ENCODE measurements around the gene CPZ. TPM values are rescaled to one million over a fixed set of nuclear protein-coding genes. Genes with fewer than 3 reads are reported as not detected.

CPZ gene
- total RNA-seq, 1 donor from 2014 or later, result 0.27 TPM

DNA sequence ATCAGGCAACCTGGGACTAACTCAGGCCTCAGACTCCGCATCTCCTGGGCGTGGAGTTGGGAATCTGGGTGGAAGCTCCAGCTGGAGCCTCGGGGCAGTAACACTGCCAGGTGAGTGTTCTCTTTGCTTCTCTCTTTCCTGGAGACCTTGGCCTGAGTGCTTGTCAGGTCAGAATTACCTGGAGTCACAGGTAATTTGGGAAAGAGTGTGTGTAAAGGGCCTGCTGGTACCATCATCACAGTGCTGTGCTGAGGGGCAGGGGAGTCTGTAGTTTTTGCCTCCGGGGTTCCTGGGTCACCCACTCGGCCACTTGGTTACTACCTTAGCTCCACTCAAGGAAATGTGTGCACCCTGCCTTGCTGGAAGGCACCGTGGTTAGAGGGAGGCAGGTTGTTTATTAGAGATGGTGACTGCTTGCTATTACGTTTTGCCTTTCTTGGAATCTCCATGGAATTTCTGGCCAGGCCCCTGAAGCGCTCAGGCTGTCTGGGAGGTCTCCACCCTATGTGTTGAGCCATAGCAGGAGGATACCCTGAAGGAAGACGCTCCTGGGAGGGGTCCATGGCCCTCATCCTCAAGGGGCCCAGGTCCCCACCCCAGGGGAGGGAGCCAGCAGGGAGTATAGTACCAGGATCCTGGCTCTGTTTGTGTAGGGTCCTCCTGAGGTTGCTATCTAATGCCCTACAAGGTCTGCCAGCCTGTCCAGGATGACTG is 9.5 kb upstream of the CPZ start:
- Histone ChIP-seq H3K9me3 (replicated peaks) (no peaks in the 10 kb centered on the region), H3K27me3 (ENCODE audit: low read depth) (peaks cover 100% of the 10 kb centered on the region), H3K36me3 (no peaks in the 10 kb centered on the region), H3K27ac (replicated peaks) (no peak overlapping the region), H3K4me1 (no peaks in the 10 kb centered on the region), H3K4me3 (no peak overlapping the region)
- TF ChIP-seq CTCF (IDR thresholded peaks at IDR 0.05; ENCODE audit: borderline replicate concordance), result no peak
- intact Hi-C loops (cut with micrococcal nuclease), result no loop called here
- no peak for DNase-seq

DNA sequence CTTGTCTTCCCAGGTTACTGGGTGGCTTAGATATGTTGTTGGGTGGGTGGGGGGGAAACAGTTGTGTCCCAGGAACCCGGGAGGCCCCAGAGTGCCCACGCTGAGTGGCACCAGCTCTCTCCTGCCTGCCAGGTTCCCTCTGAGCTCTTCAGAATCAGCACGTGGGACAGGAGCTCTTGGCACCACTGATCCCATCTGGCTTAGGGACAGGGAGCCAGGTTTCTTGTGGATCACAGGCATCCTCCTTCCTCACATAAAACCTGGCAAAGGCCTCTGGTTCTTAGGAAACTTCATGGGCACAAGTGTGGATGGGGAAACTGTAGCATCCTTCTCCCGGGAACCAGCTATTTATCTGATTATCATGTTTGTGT is 8.9 kb upstream of the CPZ start:
- H3K4me1 ChIP-seq, result no peaks in the 10 kb centered on the region
- intact Hi-C loops (cut with micrococcal nuclease), result no loop called here
- TF ChIP-seq CTCF (IDR thresholded peaks at IDR 0.05; ENCODE audit: borderline replicate concordance), result no peak
- DNase-seq, result no peak
- H3K27ac ChIP-seq (replicated peaks), result no peak overlapping the region
- no peak overlapping the region for H3K4me3 ChIP-seq
- no peaks in the 10 kb centered on the region for H3K36me3 ChIP-seq
- no peaks in the 10 kb centered on the region for H3K9me3 ChIP-seq (replicated peaks)
- peaks cover 100% of the 10 kb centered on the region for H3K27me3 ChIP-seq (ENCODE audit: low read depth)

DNA sequence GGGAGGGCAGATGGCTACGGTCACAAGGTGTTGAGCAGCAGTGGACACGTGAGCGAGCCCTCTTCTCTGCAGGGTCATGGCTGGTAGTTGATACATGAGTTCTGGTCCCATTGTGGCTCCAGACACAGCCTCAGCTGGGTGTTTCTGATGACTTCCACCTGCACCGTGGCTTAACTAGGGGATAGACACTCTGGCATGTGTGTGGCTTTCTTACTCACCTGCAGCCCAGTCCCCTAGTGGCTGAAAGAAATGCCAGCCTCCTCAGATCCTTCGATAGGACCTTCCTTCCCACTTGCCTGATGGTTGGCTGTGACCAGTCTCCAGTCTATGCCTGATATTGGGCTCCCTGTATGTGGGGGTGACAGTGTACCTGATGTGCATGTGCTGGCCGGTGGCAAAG is 7.4 kb upstream of the CPZ start:
- Histone ChIP-seq H3K4me3 (no peak overlapping the region), H3K4me1 (no peaks in the 10 kb centered on the region), H3K9me3 (replicated peaks) (no peaks in the 10 kb centered on the region), H3K27ac (replicated peaks) (no peak overlapping the region), H3K27me3 (ENCODE audit: low read depth) (peaks cover 100% of the 10 kb centered on the region), H3K36me3 (no peaks in the 10 kb centered on the region)
- no peak for TF ChIP-seq CTCF (IDR thresholded peaks at IDR 0.05; ENCODE audit: borderline replicate concordance)
- intact Hi-C loops (cut with micrococcal nuclease), result no loop called here
- no peak for DNase-seq

DNA sequence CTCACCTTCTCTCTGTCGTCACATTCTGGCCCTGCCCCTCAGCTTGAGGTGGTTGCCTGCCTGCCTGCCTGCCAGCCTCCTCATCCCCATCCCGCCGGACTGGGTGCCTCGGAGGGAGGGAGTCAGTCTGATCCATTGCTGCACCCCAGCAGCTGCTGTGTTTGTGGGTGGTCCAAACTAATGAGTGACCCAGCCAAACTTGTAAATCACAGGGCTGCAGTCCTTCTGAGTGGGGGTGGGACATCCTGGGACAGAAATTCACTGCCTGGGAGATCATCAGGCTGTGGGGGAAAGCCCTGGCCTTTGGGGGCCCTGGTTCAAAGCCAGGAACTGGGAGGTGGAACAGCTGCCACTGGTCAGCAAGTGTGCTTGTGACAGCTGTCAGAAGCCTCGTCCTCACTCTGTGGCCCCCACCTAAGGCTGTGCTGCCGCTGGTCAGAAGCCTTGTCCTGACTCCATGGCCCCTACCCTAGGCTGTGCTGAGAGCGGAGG is 6.8 kb upstream of the CPZ start:
- DNase-seq, result no peak
- peaks cover 100% of the 10 kb centered on the region for H3K27me3 ChIP-seq (ENCODE audit: low read depth)
- TF ChIP-seq CTCF (IDR thresholded peaks at IDR 0.05; ENCODE audit: borderline replicate concordance), result no peak
- intact Hi-C loops (cut with micrococcal nuclease), result no loop called here
- H3K4me3 ChIP-seq, result no peak overlapping the region
- no peaks in the 10 kb centered on the region for H3K36me3 ChIP-seq
- H3K9me3 ChIP-seq (replicated peaks), result no peaks in the 10 kb centered on the region
- no peaks in the 10 kb centered on the region for H3K4me1 ChIP-seq
- no peak overlapping the region for H3K27ac ChIP-seq (replicated peaks)

DNA sequence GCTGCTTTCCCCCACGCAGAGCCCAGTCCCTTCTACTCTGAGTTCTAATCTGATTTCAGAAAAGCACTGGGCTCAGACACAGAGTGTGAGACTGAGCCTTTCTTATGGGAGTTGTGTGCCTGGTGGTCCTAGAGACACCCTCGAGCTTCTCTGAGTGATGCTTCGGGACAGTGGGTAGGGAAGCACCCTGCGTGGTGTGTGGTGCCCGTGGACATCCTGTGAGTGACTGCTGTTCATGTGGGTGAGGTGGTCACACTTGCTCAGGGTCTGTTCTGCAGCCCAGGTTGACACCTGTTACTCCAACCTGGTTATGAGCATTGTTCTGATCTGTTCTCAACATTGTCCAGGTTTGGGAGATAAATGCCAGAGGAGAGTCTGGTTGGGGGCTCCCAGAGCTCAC is 6.3 kb upstream of the CPZ start:
- TF ChIP-seq CTCF (IDR thresholded peaks at IDR 0.05; ENCODE audit: borderline replicate concordance), result no peak
- Histone ChIP-seq H3K36me3 (no peaks in the 10 kb centered on the region), H3K27ac (replicated peaks) (no peak overlapping the region), H3K9me3 (replicated peaks) (no peaks in the 10 kb centered on the region), H3K4me3 (no peak overlapping the region), H3K4me1 (no peaks in the 10 kb centered on the region), H3K27me3 (ENCODE audit: low read depth) (peaks cover 100% of the 10 kb centered on the region)
- no peak for DNase-seq
- intact Hi-C loops (cut with micrococcal nuclease), result no loop called here

Data from left ventricle myocardium inferior (tissue), 1 donor.